Measurements from ENCODE around the gene AMPD3.
A peak's percentile ranks its signal among the peaks of the same experiment; 100 is the strongest.

The AMPD3 gene

DNA sequence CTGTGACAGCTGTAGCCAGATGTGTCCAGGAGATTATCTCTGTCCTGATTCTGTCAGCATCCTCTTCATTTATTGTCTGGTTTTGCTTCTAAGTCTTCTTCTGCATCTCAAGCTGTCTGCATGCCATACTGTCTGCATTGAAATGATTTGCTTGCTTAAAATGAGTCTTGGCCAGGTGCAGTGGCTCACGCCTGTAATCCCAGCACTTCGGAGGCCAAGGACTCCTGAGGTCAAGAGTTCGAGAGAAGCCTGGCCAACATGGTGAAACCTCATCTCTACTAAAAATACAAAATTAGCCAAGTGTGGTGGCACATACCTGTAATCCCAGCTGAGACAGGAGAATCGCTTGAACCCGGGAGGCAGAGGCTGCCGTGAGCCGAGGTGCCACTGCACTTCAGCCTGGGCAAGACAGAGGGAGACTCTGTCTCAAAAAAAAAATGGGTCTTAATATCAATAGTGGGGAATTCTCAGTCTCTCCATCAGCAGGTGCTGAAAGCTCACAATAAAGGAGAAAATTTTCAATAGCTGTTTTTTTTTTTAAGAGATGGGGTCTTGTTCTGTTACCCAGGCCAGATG is 39.2 kb upstream of the AMPD3 start:
- no peaks in the 10 kb centered on the region for H3K9me3 ChIP-seq (ENCODE audit: severe bottlenecking)
- H3K27me3 ChIP-seq (ENCODE audit: insufficient read depth, low read depth, severe bottlenecking), result no peaks in the 10 kb centered on the region
- no peak for DNase-seq
- H3K27ac ChIP-seq, result no peak overlapping the region
- no peaks in the 10 kb centered on the region for H3K36me3 ChIP-seq
- no peak; the same call in 1 of the 2 replicates for TF ChIP-seq CTCF (IDR thresholded peaks at IDR 0.05; ENCODE audit: low read depth, low read length)
- no peak overlapping the region for H3K4me3 ChIP-seq (ENCODE audit: low read depth, low read length)

DNA sequence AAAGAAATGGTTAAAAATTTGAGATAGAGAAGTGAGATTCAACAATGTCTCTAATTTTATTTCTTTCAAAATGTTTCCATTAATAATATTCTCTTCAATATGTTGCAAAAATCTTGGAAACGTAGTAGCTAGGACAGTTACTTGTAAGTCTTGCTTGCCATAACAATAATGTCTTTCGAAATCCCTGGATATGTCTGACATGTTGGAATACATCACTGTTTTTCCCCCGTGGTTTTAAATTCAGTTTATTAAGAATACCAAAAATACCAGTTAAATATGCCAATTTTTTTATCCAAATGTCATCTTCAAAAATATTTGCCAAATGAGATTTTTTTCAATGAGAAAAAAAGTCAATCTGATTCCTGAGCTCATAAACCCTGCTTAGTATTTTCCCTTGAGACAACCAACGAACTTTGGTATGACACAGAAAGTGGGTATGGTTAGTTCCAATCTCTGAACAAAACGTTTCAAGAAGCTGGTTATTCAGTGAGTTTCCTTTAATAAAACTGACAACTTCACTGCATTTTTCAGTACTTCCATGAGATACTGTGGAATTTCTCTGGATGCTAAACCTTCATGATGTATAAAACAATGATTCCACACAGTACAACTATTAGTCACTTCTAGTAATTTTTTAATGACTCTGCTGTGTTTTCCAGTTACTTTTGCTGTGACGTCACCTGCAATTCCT is 36.7 kb upstream of the AMPD3 start:
- no peak for TF ChIP-seq CTCF (IDR thresholded peaks at IDR 0.05; ENCODE audit: low read depth, low read length)
- no peaks in the 10 kb centered on the region for H3K9me3 ChIP-seq (ENCODE audit: severe bottlenecking)
- H3K27ac ChIP-seq, result no peak overlapping the region
- DNase-seq, result no peak
- no peaks in the 10 kb centered on the region for H3K27me3 ChIP-seq (ENCODE audit: insufficient read depth, low read depth, severe bottlenecking)
- no peaks in the 10 kb centered on the region for H3K36me3 ChIP-seq
- no peak overlapping the region for H3K4me3 ChIP-seq (ENCODE audit: low read depth, low read length)

DNA sequence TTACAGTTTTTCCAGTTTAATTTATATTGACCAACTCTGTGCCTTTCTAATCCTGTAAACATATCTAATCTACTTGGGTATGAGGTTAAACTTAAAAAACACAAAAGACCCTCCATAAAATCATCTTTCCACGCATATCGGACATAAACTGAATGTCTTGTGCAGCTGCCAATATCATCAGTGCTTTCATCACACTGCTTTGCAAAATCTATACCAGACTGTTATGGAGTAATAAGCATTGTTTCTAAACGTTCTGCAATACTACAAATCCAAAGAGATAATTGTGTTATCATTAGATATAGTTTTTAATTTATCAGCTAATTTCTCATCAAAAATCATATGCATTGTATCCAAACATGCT is 36.1 kb upstream of the AMPD3 start:
- no peak for TF ChIP-seq CTCF (IDR thresholded peaks at IDR 0.05; ENCODE audit: low read depth, low read length)
- Histone ChIP-seq H3K27ac (no peak overlapping the region), H3K36me3 (no peaks in the 10 kb centered on the region), H3K4me3 (ENCODE audit: low read depth, low read length) (no peak overlapping the region), H3K27me3 (ENCODE audit: insufficient read depth, low read depth, severe bottlenecking) (no peaks in the 10 kb centered on the region), H3K9me3 (ENCODE audit: severe bottlenecking) (no peaks in the 10 kb centered on the region)
- DNase-seq, result no peak

- H3K36me3 ChIP-seq, result no peaks in the 10 kb centered on the region
- peaks cover 15% of the 10 kb centered on the region for H3K9me3 ChIP-seq (ENCODE audit: severe bottlenecking)
- no peak for DNase-seq
- H3K27me3 ChIP-seq (ENCODE audit: insufficient read depth, low read depth, severe bottlenecking), result no peaks in the 10 kb centered on the region
- H3K4me3 ChIP-seq (ENCODE audit: low read depth, low read length), result no peak overlapping the region
- no peak for TF ChIP-seq CTCF (IDR thresholded peaks at IDR 0.05; ENCODE audit: low read depth, low read length)
- H3K27ac ChIP-seq, result no peak overlapping the region
These were observed 28.6 kb upstream of the AMPD3 start for GRCh38 chr11:10426475-10426874.

DNA sequence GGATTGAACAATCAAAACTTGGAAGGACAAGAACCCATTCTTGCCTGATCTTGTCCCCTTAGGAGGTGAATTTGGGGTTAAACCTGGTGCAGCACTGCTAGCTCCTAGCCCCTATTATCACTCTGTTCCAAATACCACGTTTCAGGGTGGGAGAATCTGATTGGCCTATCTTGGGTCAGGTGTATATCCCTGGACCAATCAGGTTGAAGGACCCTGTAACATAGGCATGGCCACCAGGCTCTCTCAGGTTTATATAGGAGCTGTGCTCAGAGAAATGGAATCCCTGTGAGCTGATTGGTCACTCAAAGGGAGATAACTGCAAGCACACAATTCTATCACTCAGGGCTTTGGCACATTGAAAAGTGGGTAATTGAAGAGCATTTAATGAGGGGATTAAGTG is 26.6 kb upstream of the AMPD3 start:
- no peak overlapping the region for H3K4me3 ChIP-seq (ENCODE audit: low read depth, low read length)
- DNase-seq, result no peak
- no peaks in the 10 kb centered on the region for H3K36me3 ChIP-seq
- no peak for TF ChIP-seq CTCF (IDR thresholded peaks at IDR 0.05; ENCODE audit: low read depth, low read length)
- peak overlapping the region; percentile 60 for H3K27ac ChIP-seq
- H3K27me3 ChIP-seq (ENCODE audit: insufficient read depth, low read depth, severe bottlenecking), result no peaks in the 10 kb centered on the region
- H3K9me3 ChIP-seq (ENCODE audit: severe bottlenecking), result peaks cover 15% of the 10 kb centered on the region

DNA sequence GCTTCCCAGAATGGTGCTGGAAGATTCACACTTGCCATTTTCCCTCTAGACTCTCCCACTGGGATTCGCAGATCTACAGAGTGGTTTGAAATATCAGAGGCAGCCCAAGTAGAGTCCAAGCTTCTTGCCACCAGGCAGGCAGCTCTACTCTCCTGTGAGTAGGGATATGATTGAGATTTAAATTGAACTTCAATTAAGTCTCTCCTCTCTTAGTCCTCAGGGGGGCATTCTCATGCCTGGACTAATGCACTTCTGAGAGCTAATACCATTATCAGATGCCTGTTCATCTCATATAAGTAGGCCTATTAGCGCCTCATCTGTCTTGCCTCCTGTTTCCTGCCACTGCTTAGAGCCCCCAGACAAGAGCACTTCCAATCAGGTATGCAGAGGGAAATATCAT is 25.5 kb upstream of the AMPD3 start:
- peak; percentile 80 for DNase-seq
- H3K36me3 ChIP-seq, result no peaks in the 10 kb centered on the region
- no peak for TF ChIP-seq CTCF (IDR thresholded peaks at IDR 0.05; ENCODE audit: low read depth, low read length)
- peak overlapping the region; percentile 60 for H3K27ac ChIP-seq
- H3K9me3 ChIP-seq (ENCODE audit: severe bottlenecking), result peaks cover 15% of the 10 kb centered on the region
- H3K27me3 ChIP-seq (ENCODE audit: insufficient read depth, low read depth, severe bottlenecking), result no peaks in the 10 kb centered on the region
- no peak overlapping the region for H3K4me3 ChIP-seq (ENCODE audit: low read depth, low read length)

Measured in WERI-Rb-1 (cell line).